SK-N-SH (cell line): ENCODE results near the gene KRT39.

Experiments used
- CTCF ChIP-seq: fragments of 200-600 bp; sonication (generic); IDR thresholded peaks from 2 replicates; pipeline ENCODE4 v1.6.1; 2017; ENCODE audit warnings: antibody characterized with exemption, mild to moderate bottlenecking, moderate library complexity
- ELF1 ChIP-seq: IDR thresholded peaks from 2 replicates; pipeline ENCODE4 v1.4.0; 2012
- FOSL2 ChIP-seq: IDR thresholded peaks from 2 replicates; pipeline ENCODE4 v1.4.0; 2012; ENCODE audit warnings: low read depth, mild to moderate bottlenecking, moderate library complexity, borderline replicate concordance
- MAX ChIP-seq: IDR thresholded peaks from 2 replicates; pipeline ENCODE4 v1.4.0; 2012; ENCODE audit warnings: low read depth
- POLR2AphosphoS5 ChIP-seq: IDR thresholded peaks from 2 replicates; pipeline ENCODE4 v1.6.1; 2012; ENCODE audit warnings: low read depth, low read length
- RAD21 ChIP-seq: IDR thresholded peaks from 2 replicates; pipeline ENCODE4 v1.6.1; 2012; ENCODE audit warnings: mild to moderate bottlenecking, low read length
- RCOR1 ChIP-seq: fragments of 150-350 bp; IDR thresholded peaks from 2 replicates; pipeline ENCODE4 v1.6.1; 2017; ENCODE audit warnings: antibody characterized with exemption, low read length
- REST ChIP-seq: IDR thresholded peaks from 2 replicates; pipeline ENCODE4 v1.6.1; 2012; ENCODE audit warnings: mild to moderate bottlenecking, low read depth, low read length, moderate library complexity
- USF2 ChIP-seq: fragments of 150-350 bp; IDR thresholded peaks from 2 replicates; pipeline ENCODE4 v1.6.1; 2017; ENCODE audit warnings: antibody characterized with exemption, low read length, low read depth, borderline replicate concordance

GRCh38 chr17:40947929-40948328 is 18.8 kb downstream of the KRT39 start:
- TF ChIP-seq RCOR1 (no peak), POLR2AphosphoS5 (no peak), CTCF (no peak), USF2 (no peak), RAD21 (no peak), FOSL2 (no peak), REST (no peak), ELF1 (no peak), MAX (no peak)
